Common myeloid progenitor, CD34-positive (primary cell): Measurements from ENCODE around the gene CTNNBL1.

Experiments used
- CTCF ChIA-PET: fragments of 350-600 bp; sonication (Branson Sonifier 250); formaldehyde crosslinking; loops from one replicate; lab custom pipeline; 2021; ENCODE audit warnings: antibody characterized with exemption; lab: Charles Lee
- POLR2A ChIA-PET: fragments of 350-600 bp; sonication (Branson Sonifier 250); formaldehyde crosslinking; loops from one replicate; lab custom pipeline; 2021; ENCODE audit warnings: antibody characterized with exemption; lab: Charles Lee
- DNase-seq, 3 donors: peaks; one replicate each; pipeline versions ENCODE4 v3.0.0 to v3.0.0-alpha.2; 2013
- H3K27ac ChIP-seq, 2 experiments: 1 replicate in 1 of 2; 2 replicates in 1 of 2; pipeline ENCODE4 v1.7.0; 2013; ENCODE audit warnings: inconsistent platforms in 2 of 2, low read length in 2 of 2, mild to moderate bottlenecking in 2 of 2, low read depth in 1 of 2, moderate library complexity in 1 of 2; ENCODE audit not compliant: severe bottlenecking in 2 of 2, insufficient read depth in 1 of 2, poor library complexity in 1 of 2
- H3K27me3 ChIP-seq, 5 experiments: replicated peaks in 2 of 5; 1 replicate in 3 of 5; 2 replicates in 2 of 5; pipeline versions ENCODE4 v1.6.1 to v1.7.0; 2013; ENCODE audit warnings: low read length in 4 of 5, mild to moderate bottlenecking in 2 of 5, moderate library complexity in 2 of 5, inconsistent platforms in 1 of 5; ENCODE audit not compliant: insufficient read depth in 5 of 5, control insufficient read depth in 4 of 5
- H3K36me3 ChIP-seq, 4 experiments: 1 replicate in 2 of 4; 2 replicates in 2 of 4; pipeline versions ENCODE4 v1.6.1 to v1.7.0; 2013; ENCODE audit warnings: low read length in 3 of 4, control low read depth in 1 of 4, mild to moderate bottlenecking in 1 of 4; ENCODE audit not compliant: control insufficient read depth in 4 of 4, insufficient read depth in 4 of 4
- H3K4me1 ChIP-seq, 4 experiments: 1 replicate in 3 of 4; 2 replicates in 1 of 4; pipeline versions ENCODE4 v1.6.1 to v1.7.1; 2013; ENCODE audit warnings: low read length in 3 of 4, mild to moderate bottlenecking in 3 of 4, control low read depth in 1 of 4, inconsistent platforms in 1 of 4, moderate library complexity in 1 of 4; ENCODE audit not compliant: control insufficient read depth in 4 of 4, insufficient read depth in 4 of 4; ENCODE audit errors: control extremely low read depth in 1 of 4
- H3K4me3 ChIP-seq, 7 experiments: 1 replicate in 4 of 7; 2 replicates in 3 of 7; pipeline versions ENCODE4 v1.5.1 to v1.7.0; 2013; ENCODE audit warnings: mild to moderate bottlenecking in 7 of 7, low read length in 6 of 7, moderate library complexity in 6 of 7, inconsistent platforms in 2 of 7, low read depth in 2 of 7, control low read depth in 1 of 7; ENCODE audit not compliant: insufficient read depth in 4 of 7, control insufficient read depth in 1 of 7; ENCODE audit errors: extremely low read depth in 1 of 7
- H3K9me3 ChIP-seq, 5 experiments: 1 replicate in 4 of 5; 2 replicates in 1 of 5; pipeline versions ENCODE4 v1.6.1 to v1.7.1; 2013; ENCODE audit warnings: low read length in 4 of 5, mild to moderate bottlenecking in 2 of 5, inconsistent platforms in 1 of 5, low read depth in 1 of 5, moderate library complexity in 1 of 5; ENCODE audit not compliant: control insufficient read depth in 4 of 5, insufficient read depth in 2 of 5; ENCODE audit errors: control extremely low read depth in 1 of 5
- WGBS: methylation state at CpG from one replicate; pipeline ENCODE4 v1.1.5; 2013; ENCODE audit not compliant: insufficient coverage; 5-methylcytosine and 5-hydroxymethylcytosine counted together

Gene CTNNBL1

GRCh38 chr20:37903317-37904007 lies 209.6 kb downstream of the CTNNBL1 start:
- no peaks in the 10 kb centered on the region for H3K36me3 ChIP-seq
- peak in 1 of 3 donors; percentile 17 for DNase-seq
- ChIA-PET CTCF (no interaction called here), POLR2A (no interaction called here)
- H3K4me3 ChIP-seq: peak overlapping the region in 1 of 7 experiments; percentile 37
- H3K9me3 ChIP-seq: no peaks in the 10 kb centered on the region
- no peak overlapping the region for H3K27ac ChIP-seq
- 33% methylated on average over 51 of the region's 67 CpGs for WGBS
- peaks cover 2 to 96% (median 39%) of the 10 kb centered on the region in 5 experiments for H3K27me3 ChIP-seq
- H3K4me1 ChIP-seq: peaks cover 0 to 4% (median 4%) of the 10 kb centered on the region in 4 experiments

- H3K4me3 ChIP-seq: no peak overlapping the region
- no peaks in the 10 kb centered on the region for H3K36me3 ChIP-seq
- POLR2A ChIA-PET: no interaction called here
- H3K27ac ChIP-seq: no peak overlapping the region
- peaks cover 0 to 4% (median 4%) of the 10 kb centered on the region in 4 experiments for H3K4me1 ChIP-seq
- peaks cover 2 to 99% (median 41%) of the 10 kb centered on the region in 5 experiments for H3K27me3 ChIP-seq
- no peaks in the 10 kb centered on the region for H3K9me3 ChIP-seq
- CTCF ChIA-PET: no interaction called here
- WGBS: 90% methylated on average over 9 of the region's 12 CpGs
- no peak for DNase-seq
These were observed 210.3 kb downstream of the CTNNBL1 start for GRCh38 chr20:37904008-37904642.

- WGBS: 81% methylated on average over 5 of the region's 8 CpGs
- no peak overlapping the region for H3K4me3 ChIP-seq
- H3K27ac ChIP-seq: no peak overlapping the region
- H3K9me3 ChIP-seq: no peaks in the 10 kb centered on the region
- ChIA-PET POLR2A (no interaction called here), CTCF (no interaction called here)
- H3K4me1 ChIP-seq: peaks cover 0 to 4% (median 4%) of the 10 kb centered on the region in 4 experiments
- no peak for DNase-seq
- H3K36me3 ChIP-seq: no peaks in the 10 kb centered on the region
- H3K27me3 ChIP-seq: peaks cover 2 to 99% (median 44%) of the 10 kb centered on the region in 5 experiments
These were observed 211.1 kb downstream of the CTNNBL1 start for GRCh38 chr20:37904845-37905373.

- Histone ChIP-seq H3K9me3 (no peaks in the 10 kb centered on the region), H3K4me1 (peaks cover 0 to 4% (median 4%) of the 10 kb centered on the region in 4 experiments), H3K36me3 (no peaks in the 10 kb centered on the region), H3K27me3 (peaks cover 2 to 99% (median 38%) of the 10 kb centered on the region in 5 experiments), H3K27ac (no peak overlapping the region), H3K4me3 (no peak overlapping the region)
- DNase-seq: no peak
- WGBS: 88% methylated on average over 8 of the region's 16 CpGs
- POLR2A ChIA-PET: no interaction called here
- CTCF ChIA-PET: no interaction called here
These were observed 212.1 kb downstream of the CTNNBL1 start for GRCh38 chr20:37905671-37906613.

- Histone ChIP-seq H3K36me3 (no peaks in the 10 kb centered on the region), H3K4me3 (no peak overlapping the region), H3K27ac (no peak overlapping the region), H3K27me3 (peaks cover 2 to 99% (median 43%) of the 10 kb centered on the region in 5 experiments), H3K9me3 (no peaks in the 10 kb centered on the region), H3K4me1 (peaks cover 0 to 4% (median 4%) of the 10 kb centered on the region in 4 experiments)
- ChIA-PET POLR2A (no interaction called here), CTCF (interaction anchor here (0.8 kb wide), 1 partner anchor 10 kb away, joined by 3 read pairs; no protein-coding TSS in a partner anchor)
- no peak for DNase-seq
- WGBS: 61% methylated on average over 2 of the region's 3 CpGs
These were observed 213.5 kb downstream of the CTNNBL1 start for GRCh38 chr20:37907330-37907676.

GRCh38 chr20:37907677-37908401 lies 214.0 kb downstream of the CTNNBL1 start:
- H3K4me1 ChIP-seq: peaks cover 0 to 4% (median 4%) of the 10 kb centered on the region in 4 experiments
- H3K36me3 ChIP-seq: no peaks in the 10 kb centered on the region
- no peaks in the 10 kb centered on the region for H3K9me3 ChIP-seq
- H3K27ac ChIP-seq: no peak overlapping the region
- ChIA-PET CTCF (interaction anchor here (0.8 kb wide), 1 partner anchor 10 kb away, joined by 3 read pairs; no protein-coding TSS in a partner anchor), POLR2A (no interaction called here)
- H3K4me3 ChIP-seq: no peak overlapping the region
- H3K27me3 ChIP-seq: peaks cover 2 to 99% (median 44%) of the 10 kb centered on the region in 5 experiments
- no peak for DNase-seq
- WGBS: 61% methylated on average over 14 of the region's 17 CpGs
